HepG2 (cell line): ENCODE data around the gene EMP2. TPM values are rescaled to one million over a fixed set of nuclear protein-coding genes. Genes with fewer than 3 reads are reported as not detected.

Experiments
- ELF3 ChIP-seq: IDR thresholded peaks from 2 replicates; pipeline ENCODE4 v1.6.1; 2016; ENCODE audit warnings: missing genetic modification reagents, missing compliant biosample characterization
- GFI1 ChIP-seq: sonication (generic); formaldehyde crosslinking; IDR thresholded peaks from 2 replicates; pipeline ENCODE4 v1.5.0; 2020; ENCODE audit warnings: missing genetic modification reagents, mild to moderate bottlenecking, borderline replicate concordance
- SNAPC4 ChIP-seq: sonication (generic); formaldehyde crosslinking; IDR thresholded peaks from 2 replicates; pipeline ENCODE4 v1.4.0; 2020; ENCODE audit warnings: mild to moderate bottlenecking, missing genetic modification reagents
- ZBTB40 ChIP-seq, 2 experiments: fragments of 450-650 bp in 1 of 2; sonication (generic) in 1 of 2; formaldehyde crosslinking in 1 of 2; IDR thresholded peaks; 2 replicates each; pipeline versions ENCODE4 v1.6.1 to v1.8.0; 2016 to 2022; ENCODE audit warnings: antibody characterized with exemption in 1 of 2, mild to moderate bottlenecking in 1 of 2, missing genetic modification reagents in 1 of 2
- ZNF331 ChIP-seq: sonication (generic); formaldehyde crosslinking; IDR thresholded peaks from 2 replicates; pipeline ENCODE4 v1.4.0; 2020; ENCODE audit warnings: missing genetic modification reagents
- ZNF557 ChIP-seq: sonication (generic); formaldehyde crosslinking; IDR thresholded peaks from 2 replicates; pipeline ENCODE4 v1.4.0; 2020; ENCODE audit warnings: missing genetic modification reagents
- ZNF713 ChIP-seq: sonication (generic); formaldehyde crosslinking; IDR thresholded peaks from 2 replicates; pipeline ENCODE4 v1.4.0; 2020; ENCODE audit warnings: mild to moderate bottlenecking, missing genetic modification reagents
- polyA plus RNA-seq, 8 experiments: library from polyadenylated mRNA; depleted of rRNA in 3 of 8; stranded (reverse) in 7 of 8; unstranded in 1 of 8; fragments of >200 nt; fragmentation: Illumina TruSeq in 4 of 8; extraction: Trizol in 4 of 8; gene quantifications; 2 replicates each; pipeline versions ENCODE4 v1.2.1 to v1.2.3, GENCODE V29; 2011 to 2016; ENCODE audit warnings: low read depth in 4 of 8, missing spikeins in 1 of 8, mixed read lengths in 1 of 8; ENCODE audit not compliant: insufficient read depth in 1 of 8
- total RNA-seq, 5 experiments: library from RNA; depleted of rRNA; stranded (reverse); fragments of >200 nt; fragmentation: Illumina TruSeq; extraction: Trizol; gene quantifications; 2 replicates each; pipeline ENCODE4 v1.2.3, GENCODE V29; 2016; ENCODE audit warnings: low read depth in 1 of 5
- TF ChIP-seq, protein P1 (sequence below): sonication (generic); formaldehyde crosslinking; conservative IDR thresholded peaks from 2 replicates; pipeline ENCODE4 v1.4.0; 2020; ENCODE audit warnings: missing genetic modification reagents
- TF ChIP-seq, protein P2 (sequence below): IDR thresholded peaks from 2 replicates; pipeline ENCODE4 v1.6.1; 2016
- TF ChIP-seq, protein P3 (sequence below): sonication (generic); formaldehyde crosslinking; IDR thresholded peaks from 2 replicates; pipeline ENCODE4 v1.4.0; 2020; ENCODE audit warnings: mild to moderate bottlenecking, missing genetic modification reagents

EMP2 gene
- total and polyA plus RNA-seq, 2 of the 13 experiments (the other 11 are each of a cell fraction or from before 2014, with no cell fraction given) = 24.6 to 91.2 TPM

DNA sequence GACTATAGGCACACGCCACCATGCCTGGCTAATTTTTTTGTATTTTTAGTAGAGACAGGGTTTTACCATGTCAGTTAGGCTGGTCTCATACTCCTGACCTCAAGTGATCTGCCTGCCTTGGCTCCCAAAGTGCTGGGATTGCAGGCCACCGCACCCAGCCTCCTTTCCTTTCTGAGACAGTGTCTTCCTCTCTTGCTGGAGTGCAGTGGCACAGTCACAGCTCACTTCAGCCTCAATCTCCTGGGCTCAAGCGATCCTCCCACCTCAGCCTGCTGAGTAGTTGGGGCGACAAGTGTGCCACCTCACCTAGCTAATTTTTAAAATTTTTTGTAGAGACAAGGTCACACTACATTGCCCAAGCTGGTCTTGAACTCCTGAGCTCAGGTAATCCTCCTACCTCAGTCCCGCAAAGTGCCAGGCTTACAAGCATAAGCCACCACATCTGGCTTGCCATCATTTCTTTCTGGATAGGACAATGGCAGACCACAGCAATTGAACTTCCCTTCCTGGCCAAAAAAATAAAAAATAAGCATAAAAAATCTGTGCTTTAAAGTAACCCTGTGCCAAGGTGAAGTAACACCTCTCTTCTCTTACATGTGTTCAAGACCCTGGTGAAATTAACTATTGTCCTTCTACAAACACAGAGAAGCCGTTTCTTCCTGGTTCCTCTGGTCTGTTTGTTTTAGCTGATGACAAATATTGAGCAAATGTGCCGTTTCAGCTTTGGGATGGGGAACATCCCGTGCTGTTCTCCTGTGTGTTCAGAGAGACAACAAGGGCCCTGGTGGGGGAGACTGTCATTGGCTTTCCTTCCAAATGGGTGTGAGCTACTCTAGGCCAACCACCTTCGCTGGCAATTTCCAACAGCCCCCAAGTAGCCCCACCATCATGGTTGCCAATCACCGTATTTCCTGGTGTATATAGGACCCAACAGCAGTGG lies 60.2 kb downstream of the EMP2 start (continued):
- no peak for TF ChIP-seq ZBTB40 (IDR thresholded peaks at IDR 0.05)
- TF ChIP-seq ZBTB40 (CRISPR knock-in tag; IDR thresholded peaks at IDR 0.05) = 0 out of 2 replicates have a peak, but pooled peaks have one; percentile 34
- 0 out of 2 replicates have a peak, but pooled peaks have one; percentile 69 for TF ChIP-seq SNAPC4
- no peak for TF ChIP-seq ZNF557
- no peak for TF ChIP-seq ZNF713 (CRISPR knock-in tag)
- TF ChIP-seq ZNF331 (CRISPR knock-in tag) = peak; percentile 74; the same call in 1 of the 2 replicates
- TF ChIP-seq, protein P1, sequence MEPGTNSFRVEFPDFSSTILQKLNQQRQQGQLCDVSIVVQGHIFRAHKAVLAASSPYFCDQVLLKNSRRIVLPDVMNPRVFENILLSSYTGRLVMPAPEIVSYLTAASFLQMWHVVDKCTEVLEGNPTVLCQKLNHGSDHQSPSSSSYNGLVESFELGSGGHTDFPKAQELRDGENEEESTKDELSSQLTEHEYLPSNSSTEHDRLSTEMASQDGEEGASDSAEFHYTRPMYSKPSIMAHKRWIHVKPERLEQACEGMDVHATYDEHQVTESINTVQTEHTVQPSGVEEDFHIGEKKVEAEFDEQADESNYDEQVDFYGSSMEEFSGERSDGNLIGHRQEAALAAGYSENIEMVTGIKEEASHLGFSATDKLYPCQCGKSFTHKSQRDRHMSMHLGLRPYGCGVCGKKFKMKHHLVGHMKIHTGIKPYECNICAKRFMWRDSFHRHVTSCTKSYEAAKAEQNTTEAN (CRISPR knock-in tag) = 0 out of 2 replicates have a peak, but pooled peaks have one; percentile 17
- TF ChIP-seq, protein P2, sequence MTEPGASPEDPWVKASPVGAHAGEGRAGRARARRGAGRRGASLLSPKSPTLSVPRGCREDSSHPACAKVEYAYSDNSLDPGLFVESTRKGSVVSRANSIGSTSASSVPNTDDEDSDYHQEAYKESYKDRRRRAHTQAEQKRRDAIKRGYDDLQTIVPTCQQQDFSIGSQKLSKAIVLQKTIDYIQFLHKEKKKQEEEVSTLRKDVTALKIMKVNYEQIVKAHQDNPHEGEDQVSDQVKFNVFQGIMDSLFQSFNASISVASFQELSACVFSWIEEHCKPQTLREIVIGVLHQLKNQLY = 0 out of 2 replicates have a peak, but pooled peaks have one; percentile 39
- peak; percentile 94 for TF ChIP-seq GFI1 (CRISPR knock-in tag)
- TF ChIP-seq, protein P3, sequence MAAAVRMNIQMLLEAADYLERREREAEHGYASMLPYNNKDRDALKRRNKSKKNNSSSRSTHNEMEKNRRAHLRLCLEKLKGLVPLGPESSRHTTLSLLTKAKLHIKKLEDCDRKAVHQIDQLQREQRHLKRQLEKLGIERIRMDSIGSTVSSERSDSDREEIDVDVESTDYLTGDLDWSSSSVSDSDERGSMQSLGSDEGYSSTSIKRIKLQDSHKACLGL (CRISPR knock-in tag) = 0 out of 2 replicates have a peak, but pooled peaks have one; percentile 54
- peak; percentile 99 for TF ChIP-seq ELF3 (CRISPR knock-in tag)
